Activated CD8-positive, alpha-beta memory T cell treated with anti-CD3 and anti-CD28 coated beads, Interleukin-2, amount 10 ng/mL, durations not matched to agents 7 days and 5 days (primary cell): ENCODE data around the gene DBX2. TPM values are rescaled to one million over a fixed set of nuclear protein-coding genes. Genes with fewer than 3 reads are reported as not detected.
A peak's percentile ranks its signal among the peaks of the same experiment; 100 is the strongest.

ENCODE experiments used
- ATAC-seq: fragments of 150-1000 bp; cut with Tn5 transposase; one replicate; pipeline ENCODE4 v1.10.0; 2021; ENCODE audit warnings: moderate library complexity
- CTCF ChIA-PET: fragments of 350-600 bp; sonication (Branson Sonifier 250); formaldehyde crosslinking; loops from one replicate; lab custom pipeline; 2021; ENCODE audit warnings: antibody characterized with exemption; lab: Charles Lee
- DNase-seq: peaks from one replicate; pipeline ENCODE4 v3.0.0-alpha.2; 2020
- H3K27ac Mint-ChIP-seq: one replicate; pipeline ENCODE4 v1.8.0; 2021; ENCODE audit warnings: mild to moderate bottlenecking, mixed read lengths
- H3K27me3 Mint-ChIP-seq: one replicate; pipeline ENCODE4 v1.8.0; 2021; ENCODE audit warnings: mixed read lengths
- H3K36me3 Mint-ChIP-seq: one replicate; pipeline ENCODE4 v1.8.0; 2021; ENCODE audit warnings: mild to moderate bottlenecking, mixed read lengths
- H3K4me1 Mint-ChIP-seq: one replicate; pipeline ENCODE4 v1.8.0; 2021; ENCODE audit warnings: mixed read lengths
- H3K4me3 Mint-ChIP-seq: one replicate; pipeline ENCODE4 v1.8.0; 2021; ENCODE audit warnings: mild to moderate bottlenecking, moderate library complexity, mixed read lengths
- H3K9me3 Mint-ChIP-seq: one replicate; pipeline ENCODE4 v1.8.0; 2022; ENCODE audit warnings: low read depth, mixed read lengths
- total RNA-seq, 2 experiments: library from RNA; stranded (reverse); gene quantifications; one replicate each; pipeline ENCODE4 v1.2.3, GENCODE V29; 2021

The DBX2 gene
- total RNA-seq, 2 experiments from 2014 or later, result not detected

GRCh38 chr12:44976246-44976645, 74.7 kb downstream of the DBX2 start:
- peaks cover 10% of the 10 kb centered on the region for H3K27me3 Mint-ChIP-seq
- no peaks in the 10 kb centered on the region for H3K9me3 Mint-ChIP-seq
- CTCF ChIA-PET, result interaction anchor here (1.2 kb wide), 1 partner anchor 28 kb away, joined by 3 read pairs; no protein-coding TSS in a partner anchor
- H3K4me3 Mint-ChIP-seq, result no peak overlapping the region
- ATAC-seq (no peak), DNase-seq (no peak)
- H3K36me3 Mint-ChIP-seq, result no peaks in the 10 kb centered on the region
- no peak overlapping the region for H3K27ac Mint-ChIP-seq
- no peaks in the 10 kb centered on the region for H3K4me1 Mint-ChIP-seq

- ATAC-seq, result peak; percentile 67
Measured at GRCh38 chr12:44972746-44973421, 78.0 kb downstream of the DBX2 start.

GRCh38 chr12:44968965-44969364, 81.9 kb downstream of the DBX2 start:
- H3K27me3 Mint-ChIP-seq, result peaks cover 8% of the 10 kb centered on the region
- H3K27ac Mint-ChIP-seq, result peak overlapping the region; percentile 81
- ATAC-seq (peak; percentile 93), DNase-seq (no peak)
- H3K36me3 Mint-ChIP-seq, result peaks cover 6% of the 10 kb centered on the region
- CTCF ChIA-PET, result interaction anchor here (5.8 kb wide), 1 partner anchor 20 kb away, joined by 35 read pairs; no protein-coding TSS in a partner anchor
- peaks cover 17% of the 10 kb centered on the region for H3K4me1 Mint-ChIP-seq
- H3K9me3 Mint-ChIP-seq, result no peaks in the 10 kb centered on the region
- peak overlapping the region; percentile 16 for H3K4me3 Mint-ChIP-seq

More at GRCh38 chr12:44972746-44973421, 78.0 kb downstream of the DBX2 start:
- CTCF ChIA-PET, result interaction anchor here (0.8 to 5.8 kb wide), 3 partner anchors 9 to 1019 kb away, joined by 3 to 35 read pairs (median 6); no protein-coding TSS in a partner anchor
- peaks cover 15% of the 10 kb centered on the region for H3K4me1 Mint-ChIP-seq
- H3K27me3 Mint-ChIP-seq, result peaks cover 10% of the 10 kb centered on the region
- no peak overlapping the region for H3K27ac Mint-ChIP-seq
- DNase-seq, result no peak
- peaks cover 2% of the 10 kb centered on the region for H3K36me3 Mint-ChIP-seq
- no peaks in the 10 kb centered on the region for H3K9me3 Mint-ChIP-seq
- H3K4me3 Mint-ChIP-seq, result no peak overlapping the region

Other genes starting within 250 kb of the DBX2 start
- gene NELL2, start 174.8 kb downstream of the DBX2 start, total RNA-seq, result 10 to 100 TPM; 22.7 to 76.9 TPM
- gene ANO6, start 165.0 kb upstream of the DBX2 start, total RNA-seq, result 10 to 100 TPM; 21.7 to 22.6 TPM